Measurements from ENCODE around the gene UTP14C.

GRCh38 chr13:51995677-51996551 lies 28.6 kb upstream of the UTP14C start:
- TF ChIP-seq CTCF (IDR thresholded peaks at IDR 0.05) (no peak), POLR2AphosphoS5 (IDR thresholded peaks at IDR 0.05) (no peak), POLR2A (IDR thresholded peaks at IDR 0.05) (no peak)

Data from breast epithelium (tissue), 3 donors.